IPS DF 6.9 (cell line): ENCODE measurements around the gene HECW1.

Experiments
- DNase-seq: peaks from one replicate; pipeline ENCODE4 v3.0.0-alpha.2; 2013; ENCODE audit warnings: low read depth, low spot score
- H3K27ac ChIP-seq: one replicate; pipeline ENCODE4 v1.5.1; 2013; ENCODE audit warnings: low read length, control low read depth
- H3K27me3 ChIP-seq: 2 replicates; pipeline ENCODE4 v1.6.1; 2013; ENCODE audit warnings: mild to moderate bottlenecking, low read length; ENCODE audit not compliant: control insufficient read depth, insufficient read depth
- H3K36me3 ChIP-seq: 2 replicates; pipeline ENCODE4 v1.6.1; 2013; ENCODE audit warnings: low read length; ENCODE audit not compliant: control insufficient read depth, insufficient read depth
- H3K4me1 ChIP-seq: 2 replicates; pipeline ENCODE4 v1.6.1; 2013; ENCODE audit warnings: low read length; ENCODE audit not compliant: control insufficient read depth, insufficient read depth
- H3K4me3 ChIP-seq: 2 replicates; pipeline ENCODE4 v1.5.1; 2013; ENCODE audit warnings: mild to moderate bottlenecking, low read length
- H3K9me3 ChIP-seq: 2 replicates; pipeline ENCODE4 v1.6.1; 2013; ENCODE audit warnings: low read length, inconsistent platforms; ENCODE audit not compliant: control insufficient read depth, insufficient read depth
- WGBS: extraction: QIAGEN DNeasy Blood & Tissue Kit; methylation state at CpG from one replicate; pipeline ENCODE4 v1.1.7; 2013; ENCODE audit warnings: mixed read lengths, missing lambda C conversion rate; ENCODE audit not compliant: insufficient read length, insufficient coverage; 5-methylcytosine and 5-hydroxymethylcytosine counted together

HECW1 gene

GRCh38 chr7:43398831-43399230, 286.4 kb downstream of the HECW1 start:
- Histone ChIP-seq H3K27me3 (no peaks in the 10 kb centered on the region), H3K9me3 (no peaks in the 10 kb centered on the region), H3K27ac (no peak overlapping the region), H3K4me3 (no peak overlapping the region), H3K36me3 (no peaks in the 10 kb centered on the region), H3K4me1 (peaks cover 2% of the 10 kb centered on the region; the same call in 1 of the 2 replicates)
- no peak for DNase-seq

GRCh38 chr7:43405948-43406347, 293.5 kb downstream of the HECW1 start:
- H3K4me1 ChIP-seq: no peaks in the 10 kb centered on the region; the same call in 1 of the 2 replicates
- no peaks in the 10 kb centered on the region for H3K9me3 ChIP-seq
- H3K27ac ChIP-seq: no peak overlapping the region
- no peak for DNase-seq
- H3K4me3 ChIP-seq: no peak overlapping the region
- WGBS: no CpG with 5 or more reads among the region's 2 CpGs
- H3K36me3 ChIP-seq: no peaks in the 10 kb centered on the region
- H3K27me3 ChIP-seq: no peaks in the 10 kb centered on the region

- WGBS: no CpG with 5 or more reads among the region's 5 CpGs
- H3K27ac ChIP-seq: no peak overlapping the region
- H3K36me3 ChIP-seq: no peaks in the 10 kb centered on the region
- H3K4me1 ChIP-seq: no peaks in the 10 kb centered on the region; the same call in 1 of the 2 replicates
- H3K27me3 ChIP-seq: no peaks in the 10 kb centered on the region
- H3K9me3 ChIP-seq: no peaks in the 10 kb centered on the region
- no peak for DNase-seq
- H3K4me3 ChIP-seq: no peak overlapping the region
Measured at GRCh38 chr7:43406961-43407360, 294.5 kb downstream of the HECW1 start.

GRCh38 chr7:43408981-43409380, 296.5 kb downstream of the HECW1 start:
- no CpG with 5 or more reads among the region's 5 CpGs for WGBS
- H3K4me3 ChIP-seq: no peak overlapping the region
- no peaks in the 10 kb centered on the region for H3K27me3 ChIP-seq
- H3K4me1 ChIP-seq: no peaks in the 10 kb centered on the region; the same call in 1 of the 2 replicates
- H3K27ac ChIP-seq: no peak overlapping the region
- DNase-seq: no peak
- no peaks in the 10 kb centered on the region for H3K9me3 ChIP-seq
- H3K36me3 ChIP-seq: no peaks in the 10 kb centered on the region

- Histone ChIP-seq H3K27me3 (no peaks in the 10 kb centered on the region), H3K9me3 (no peaks in the 10 kb centered on the region), H3K4me3 (no peak overlapping the region), H3K36me3 (no peaks in the 10 kb centered on the region), H3K27ac (no peak overlapping the region), H3K4me1 (no peaks in the 10 kb centered on the region)
- WGBS: no CpG with 5 or more reads among the region's 3 CpGs
- DNase-seq: no peak
Measured at GRCh38 chr7:43417455-43417854, 305.0 kb downstream of the HECW1 start.

- no peaks in the 10 kb centered on the region for H3K36me3 ChIP-seq
- no peaks in the 10 kb centered on the region for H3K4me1 ChIP-seq
- no CpG with 5 or more reads among the region's 2 CpGs for WGBS
- H3K27ac ChIP-seq: no peak overlapping the region
- H3K27me3 ChIP-seq: no peaks in the 10 kb centered on the region
- DNase-seq: no peak
- no peaks in the 10 kb centered on the region for H3K9me3 ChIP-seq
- no peak overlapping the region for H3K4me3 ChIP-seq
Measured at GRCh38 chr7:43430411-43430810, 318.0 kb downstream of the HECW1 start.

GRCh38 chr7:43431020-43431595, 318.7 kb downstream of the HECW1 start:
- no peaks in the 10 kb centered on the region for H3K9me3 ChIP-seq
- no peak for DNase-seq
- no peaks in the 10 kb centered on the region for H3K36me3 ChIP-seq
- no CpG with 5 or more reads among the region's 3 CpGs for WGBS
- H3K4me3 ChIP-seq: no peak overlapping the region
- H3K4me1 ChIP-seq: no peaks in the 10 kb centered on the region
- no peaks in the 10 kb centered on the region for H3K27me3 ChIP-seq
- no peak overlapping the region for H3K27ac ChIP-seq

GRCh38 chr7:43433639-43434038, 321.2 kb downstream of the HECW1 start:
- H3K9me3 ChIP-seq: no peaks in the 10 kb centered on the region

GRCh38 chr7:43437001-43437400, 324.6 kb downstream of the HECW1 start:
- Histone ChIP-seq H3K27ac (no peak overlapping the region), H3K4me3 (no peak overlapping the region), H3K4me1 (peaks cover 2% of the 10 kb centered on the region; the same call in 1 of the 2 replicates), H3K27me3 (no peaks in the 10 kb centered on the region), H3K36me3 (no peaks in the 10 kb centered on the region; the same call in 1 of the 2 replicates), H3K9me3 (no peaks in the 10 kb centered on the region)
- DNase-seq: no peak
- WGBS: no CpG with 5 or more reads among the region's 5 CpGs

More at GRCh38 chr7:43433639-43434038, 321.2 kb downstream of the HECW1 start:
- no peak overlapping the region for H3K4me3 ChIP-seq
- DNase-seq: no peak
- no peak overlapping the region for H3K27ac ChIP-seq
- WGBS: no CpG with 5 or more reads among the region's 1 CpG
- H3K36me3 ChIP-seq: no peaks in the 10 kb centered on the region
- H3K4me1 ChIP-seq: no peaks in the 10 kb centered on the region
- no peaks in the 10 kb centered on the region for H3K27me3 ChIP-seq

- no CpG with 5 or more reads among the region's 8 CpGs for WGBS
- Histone ChIP-seq H3K27ac (no peak overlapping the region), H3K9me3 (no peaks in the 10 kb centered on the region), H3K27me3 (no peaks in the 10 kb centered on the region), H3K4me3 (no peak overlapping the region), H3K36me3 (no peaks in the 10 kb centered on the region; the same call in 1 of the 2 replicates), H3K4me1 (peaks cover 2% of the 10 kb centered on the region; the same call in 1 of the 2 replicates)
- DNase-seq: no peak
Measured at GRCh38 chr7:43438897-43439479, 326.5 kb downstream of the HECW1 start.
